Sigmoid colon (tissue), 4 donors: ENCODE measurements around the gene ELMOD3.

Source experiments
- CTCF ChIP-seq, 4 experiments: fragments of 450-650 bp in 3 of 4; fragments of 200-600 bp in 1 of 4; IDR thresholded peaks; one replicate each; pipeline ENCODE4 v1.5.1; 2016 to 2019; ENCODE audit warnings: antibody characterized with exemption in 4 of 4, mild to moderate bottlenecking in 3 of 4, moderate library complexity in 2 of 4
- EP300 ChIP-seq, 4 donors: sonication (generic); formaldehyde crosslinking; IDR thresholded peaks; one replicate each; pipeline ENCODE4 v1.6.1; 2017; ENCODE audit warnings: antibody characterized with exemption in 4 of 4
- POLR2A ChIP-seq, 2 donors: fragments of 450-650 bp; IDR thresholded peaks; one replicate each; pipeline ENCODE4 v1.6.1; 2016; ENCODE audit warnings: antibody characterized with exemption in 2 of 2, mild to moderate bottlenecking in 2 of 2, moderate library complexity in 2 of 2
- POLR2AphosphoS5 ChIP-seq, 4 donors: sonication (generic); formaldehyde crosslinking; IDR thresholded peaks; one replicate each; pipeline ENCODE4 v1.6.1; 2017; ENCODE audit warnings: antibody characterized with exemption in 4 of 4

- TF ChIP-seq CTCF (IDR thresholded peaks at IDR 0.05) (no peak), POLR2AphosphoS5 (IDR thresholded peaks at IDR 0.05) (no peak), POLR2A (IDR thresholded peaks at IDR 0.05) (no peak), EP300 (IDR thresholded peaks at IDR 0.05) (no peak)
Measured at GRCh38 chr2:85415980-85416650, 61.5 kb downstream of the ELMOD3 start.
